Colon (tissue), 2 donors: ENCODE data around the gene AMBRA1.

Experiments used
- FAIRE-seq: peaks from 2 replicates; lab custom pipeline; 2012; peaks lifted over from hg19 to GRCh38; lab: Jason Lieb, UNC
- donor health status: control.
- donor health status: control.

Gene AMBRA1

GRCh38 chr11:46347637-46348311 is 246.0 kb downstream of the AMBRA1 start:
- no peak for FAIRE-seq

- no peak for FAIRE-seq
These were observed 246.8 kb downstream of the AMBRA1 start, which contains the start of gene DGKZ for GRCh38 chr11:46346886-46347636. Gene DGKZ, plus strand, starts transcription at chr11:46347463. Its CDS starts 197 bp downstream, at chr11:46347660.
